ENCODE results near the gene KIAA0825.

DNA sequence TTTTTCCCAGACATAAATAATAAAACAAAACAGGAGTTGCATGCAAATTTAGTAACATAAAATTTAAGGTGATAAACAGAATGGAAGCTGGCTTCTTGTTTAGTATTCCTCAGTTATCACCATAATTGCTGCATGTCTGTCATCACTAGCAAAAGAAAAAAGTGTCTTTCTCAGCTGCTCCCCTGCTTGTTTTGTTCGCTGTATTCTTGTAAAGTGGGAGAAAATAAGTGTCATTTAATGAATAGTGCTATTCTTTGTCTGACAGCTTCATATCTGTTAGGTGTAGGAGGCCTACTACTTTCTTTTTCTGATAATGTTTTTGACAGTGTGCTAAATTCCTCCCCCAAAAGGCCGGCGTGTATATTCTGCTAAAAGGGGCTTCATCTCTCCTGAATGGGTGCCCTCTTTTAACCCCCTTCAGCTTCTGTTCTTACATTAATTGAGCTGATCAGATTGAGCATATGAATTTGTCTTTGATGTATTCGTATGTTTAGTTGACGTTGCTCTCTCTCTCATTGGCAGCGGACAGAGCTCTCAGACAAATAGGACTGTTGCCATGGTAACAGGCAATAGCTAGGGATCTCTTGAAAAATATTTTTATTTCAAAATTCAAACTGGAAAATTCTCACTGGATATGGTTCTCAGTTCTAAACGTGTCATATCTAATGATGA lies 303.8 kb downstream of the KIAA0825 start:
- TF ChIP-seq, protein P1, sequence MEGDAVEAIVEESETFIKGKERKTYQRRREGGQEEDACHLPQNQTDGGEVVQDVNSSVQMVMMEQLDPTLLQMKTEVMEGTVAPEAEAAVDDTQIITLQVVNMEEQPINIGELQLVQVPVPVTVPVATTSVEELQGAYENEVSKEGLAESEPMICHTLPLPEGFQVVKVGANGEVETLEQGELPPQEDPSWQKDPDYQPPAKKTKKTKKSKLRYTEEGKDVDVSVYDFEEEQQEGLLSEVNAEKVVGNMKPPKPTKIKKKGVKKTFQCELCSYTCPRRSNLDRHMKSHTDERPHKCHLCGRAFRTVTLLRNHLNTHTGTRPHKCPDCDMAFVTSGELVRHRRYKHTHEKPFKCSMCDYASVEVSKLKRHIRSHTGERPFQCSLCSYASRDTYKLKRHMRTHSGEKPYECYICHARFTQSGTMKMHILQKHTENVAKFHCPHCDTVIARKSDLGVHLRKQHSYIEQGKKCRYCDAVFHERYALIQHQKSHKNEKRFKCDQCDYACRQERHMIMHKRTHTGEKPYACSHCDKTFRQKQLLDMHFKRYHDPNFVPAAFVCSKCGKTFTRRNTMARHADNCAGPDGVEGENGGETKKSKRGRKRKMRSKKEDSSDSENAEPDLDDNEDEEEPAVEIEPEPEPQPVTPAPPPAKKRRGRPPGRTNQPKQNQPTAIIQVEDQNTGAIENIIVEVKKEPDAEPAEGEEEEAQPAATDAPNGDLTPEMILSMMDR (IDR thresholded peaks at IDR 0.05) = no peak
- TF ChIP-seq POLR2A (IDR thresholded peaks at IDR 0.05) = no peak
